Neural progenitor cell (in vitro differentiated cells): ENCODE data around the gene SNX1. TPM values are rescaled to one million over a fixed set of nuclear protein-coding genes. Genes with fewer than 3 reads are reported as not detected.
A peak's percentile ranks its signal among the peaks of the same experiment; 100 is the strongest.

Source experiments
- DNase-seq: peaks from one replicate; pipeline ENCODE4 v3.0.0-alpha.2; 2016; ENCODE audit warnings: low spot score
- H2AFZ ChIP-seq: fragments of 200-600 bp; sonication (generic); replicated peaks from 2 replicates; pipeline ENCODE4 v1.6.1; 2016; ENCODE audit warnings: antibody characterized with exemption
- H3F3A ChIP-seq: fragments of 200-600 bp; sonication (generic); 2 replicates; pipeline ENCODE4 v1.6.1; 2016; ENCODE audit warnings: antibody characterized with exemption, low read depth
- H3K27ac ChIP-seq: fragments of 200-600 bp; sonication (generic); 2 replicates; pipeline ENCODE4 v1.5.1; 2016; ENCODE audit warnings: mild to moderate bottlenecking
- H3K27me3 ChIP-seq: fragments of 200-600 bp; sonication (generic); 2 replicates; pipeline ENCODE4 v1.6.1; 2016; ENCODE audit warnings: mild to moderate bottlenecking, moderate library complexity
- H3K36me3 ChIP-seq: fragments of 200-600 bp; sonication (generic); 2 replicates; pipeline ENCODE4 v1.5.1; 2016
- H3K4me1 ChIP-seq: fragments of 200-600 bp; sonication (generic); 2 replicates; pipeline ENCODE4 v1.6.1; 2016; ENCODE audit warnings: mixed run types
- H3K4me2 ChIP-seq: fragments of 200-600 bp; sonication (generic); 2 replicates; pipeline ENCODE4 v1.6.1; 2016
- H3K4me3 ChIP-seq: fragments of 200-600 bp; sonication (generic); 2 replicates; pipeline ENCODE4 v1.5.1; 2016
- H3K79me2 ChIP-seq: fragments of 200-600 bp; sonication (generic); 2 replicates; pipeline ENCODE4 v1.6.1; 2016; ENCODE audit warnings: low read depth
- H3K9ac ChIP-seq: fragments of 200-600 bp; sonication (generic); 2 replicates; pipeline ENCODE4 v1.6.1; 2016
- H3K9me3 ChIP-seq: fragments of 200-600 bp; sonication (generic); 2 replicates; pipeline ENCODE4 v1.5.1; 2016; ENCODE audit warnings: low read depth
- H4K20me1 ChIP-seq: fragments of 200-600 bp; sonication (generic); 2 replicates; pipeline ENCODE4 v1.6.1; 2016; ENCODE audit warnings: low read depth
- H3K27ac Mint-ChIP-seq: 3 replicates; pipeline ENCODE4 v1.8.0; 2021; ENCODE audit warnings: mixed read lengths
- H3K27me3 Mint-ChIP-seq: 2 replicates; pipeline ENCODE4 v1.8.0; 2022; ENCODE audit warnings: low read depth, mild to moderate bottlenecking, inconsistent platforms, moderate library complexity, mixed read lengths; ENCODE audit not compliant: insufficient read depth
- H3K36me3 Mint-ChIP-seq: 3 replicates; pipeline ENCODE4 v1.8.0; 2021; ENCODE audit warnings: mixed read lengths
- H3K4me1 Mint-ChIP-seq: 3 replicates; pipeline ENCODE4 v1.8.0; 2021; ENCODE audit warnings: mixed read lengths
- H3K4me3 Mint-ChIP-seq: 3 replicates; pipeline ENCODE4 v1.8.0; 2021; ENCODE audit warnings: mild to moderate bottlenecking, moderate library complexity, mixed read lengths
- H3K9me3 Mint-ChIP-seq: 3 replicates; pipeline ENCODE4 v1.8.0; 2020; ENCODE audit warnings: mixed read lengths
- CTCF ChIP-seq: fragments of 200-600 bp; sonication (generic); IDR thresholded peaks from 2 replicates; pipeline ENCODE4 v1.5.1; 2017; ENCODE audit warnings: antibody characterized with exemption, mild to moderate bottlenecking
- EZH2 ChIP-seq: fragments of 200-600 bp; sonication (generic); IDR thresholded peaks from 2 replicates; pipeline ENCODE4 v1.6.1; 2017; ENCODE audit warnings: antibody characterized with exemption, mild to moderate bottlenecking, moderate library complexity
- EZH2phosphoT487 ChIP-seq: fragments of 200-600 bp; sonication (generic); IDR thresholded peaks from 2 replicates; pipeline ENCODE4 v1.6.1; 2017; ENCODE audit warnings: antibody characterized with exemption
- total RNA-seq: library from RNA; depleted of rRNA; stranded (reverse); fragments of >200 nt; gene quantifications from 2 replicates; pipeline ENCODE4 v1.2.3, GENCODE V29; 2015; ENCODE audit warnings: low replicate concordance

Gene SNX1
- total RNA-seq, 1 donor from 2014 or later, result 24.0 TPM

GRCh38 chr15:64093627-64094417, 2.0 kb upstream of the SNX1 start, which contains the start of gene CIAO2A:
Gene CIAO2A (minus strand): TSS chr15:64093838. CDS start chr15:64093768, 70 bp downstream.
- peak within 1 kb of the TSS; percentile 84 for H3K4me2 ChIP-seq
- peak within 1 kb of the TSS; percentile 95 for H2AFZ ChIP-seq
- Mint-ChIP-seq H3K36me3 (no peaks in the 10 kb centered on the region), H3K27me3 (peaks cover 2% of the 10 kb centered on the region), H3K27ac (peak within 1 kb of the TSS; percentile 98), H3K4me3 (peak within 1 kb of the TSS; percentile 98), H3K9me3 (no peaks in the 10 kb centered on the region), H3K4me1 (peaks cover 53% of the 10 kb centered on the region)
- H3K27ac ChIP-seq, result no peak within 1 kb of the TSS
- H3F3A ChIP-seq, result peaks cover 24% of the 10 kb centered on the region
- H3K9me3 ChIP-seq, result no peaks in the 10 kb centered on the region
- TF ChIP-seq EZH2phosphoT487 (no peak), EZH2 (no peak), CTCF (no peak)
- no peaks in the 10 kb centered on the region for H3K27me3 ChIP-seq
- peaks cover 26% of the 10 kb centered on the region for H4K20me1 ChIP-seq
- peaks cover 1% of the 10 kb centered on the region for H3K36me3 ChIP-seq
- peaks cover 24% of the 10 kb centered on the region for H3K4me1 ChIP-seq
- H3K79me2 ChIP-seq, result peaks cover 73% of the 10 kb centered on the region
- DNase-seq, result peak; percentile 98
- peak within 1 kb of the TSS; percentile 79 for H3K4me3 ChIP-seq
- peak within 1 kb of the TSS; percentile 34 for H3K9ac ChIP-seq

- H3K4me3 Mint-ChIP-seq, result peak overlapping the region; percentile 98
- no peaks in the 10 kb centered on the region for H3K27me3 ChIP-seq
- H3K9me3 ChIP-seq, result no peaks in the 10 kb centered on the region
- no peaks in the 10 kb centered on the region for H3K36me3 ChIP-seq
- no peaks in the 10 kb centered on the region for H3K9me3 Mint-ChIP-seq
- H3K36me3 Mint-ChIP-seq, result no peaks in the 10 kb centered on the region
- H3K79me2 ChIP-seq, result peaks cover 75% of the 10 kb centered on the region
- H3K4me1 ChIP-seq, result peaks cover 24% of the 10 kb centered on the region
- no peak for TF ChIP-seq EZH2phosphoT487
- TF ChIP-seq EZH2, result no peak
- no peak for TF ChIP-seq CTCF
- peaks cover 53% of the 10 kb centered on the region for H3K4me1 Mint-ChIP-seq
- no peak for DNase-seq
- peak overlapping the region; percentile 12 for H2AFZ ChIP-seq
- H4K20me1 ChIP-seq, result peaks cover 33% of the 10 kb centered on the region
- peak overlapping the region; percentile 88 for H3K4me2 ChIP-seq
- H3K27ac ChIP-seq, result no peak overlapping the region
- H3F3A ChIP-seq, result peaks cover 24% of the 10 kb centered on the region
- peaks cover 2% of the 10 kb centered on the region for H3K27me3 Mint-ChIP-seq
- peak overlapping the region; percentile 88 for H3K27ac Mint-ChIP-seq
- peak overlapping the region; percentile 73 for H3K4me3 ChIP-seq
- H3K9ac ChIP-seq, result no peak overlapping the region
These were observed 369 bp upstream of the SNX1 start for GRCh38 chr15:64095431-64095794.

- peak; percentile 42 for DNase-seq
- peak overlapping the region; percentile 88 for H3K4me2 ChIP-seq
- H3K36me3 ChIP-seq, result no peaks in the 10 kb centered on the region
- peaks cover 24% of the 10 kb centered on the region for H3K4me1 ChIP-seq
- no peaks in the 10 kb centered on the region for H3K9me3 Mint-ChIP-seq
- H3K4me1 Mint-ChIP-seq, result peaks cover 53% of the 10 kb centered on the region
- H2AFZ ChIP-seq, result no peak overlapping the region
- H3K27ac ChIP-seq, result no peak overlapping the region
- TF ChIP-seq CTCF, result peak; percentile 26
- TF ChIP-seq EZH2phosphoT487, result no peak
- no peak for TF ChIP-seq EZH2
- H3K27ac Mint-ChIP-seq, result peak overlapping the region; percentile 78
- H3F3A ChIP-seq, result peaks cover 24% of the 10 kb centered on the region
- H3K9me3 ChIP-seq, result no peaks in the 10 kb centered on the region
- peaks cover 75% of the 10 kb centered on the region for H3K79me2 ChIP-seq
- peaks cover 37% of the 10 kb centered on the region for H4K20me1 ChIP-seq
- H3K4me3 ChIP-seq, result peak overlapping the region; percentile 73
- no peak overlapping the region for H3K9ac ChIP-seq
- H3K4me3 Mint-ChIP-seq, result peak overlapping the region; percentile 98
- H3K36me3 Mint-ChIP-seq, result no peaks in the 10 kb centered on the region
- no peaks in the 10 kb centered on the region for H3K27me3 ChIP-seq
- H3K27me3 Mint-ChIP-seq, result peaks cover 2% of the 10 kb centered on the region
These were observed 1.0 kb downstream of the SNX1 start for GRCh38 chr15:64096668-64097384.
